ENCODE results near the gene RAB44. TPM values are rescaled to one million over a fixed set of nuclear protein-coding genes. Genes with fewer than 3 reads are reported as not detected.
A peak's percentile ranks its signal among the peaks of the same experiment; 100 is the strongest.

Gene RAB44
- total RNA-seq, 4 donors from 2014 or later: 0.14 to 1.1 (median 0.46) TPM

GRCh38 chr6:36678488-36679042, 19.1 kb upstream of the RAB44 start, which contains the start of gene CDKN1A:
CDKN1A (plus strand) TSS chr6:36678714; CDS start chr6:36684102, 5,388 bp downstream.
- Histone ChIP-seq H3K9me3 (no peaks in the 10 kb centered on the region), H3K27ac (peak within 1 kb of the TSS; percentile 96 to 98 (median 97)), H3K4me1 (peaks cover 22 to 52% (median 46%) of the 10 kb centered on the region in 4 donors), H3K27me3 (no peaks in the 10 kb centered on the region), H3K4me3 (peak within 1 kb of the TSS; percentile 66 to 84 (median 78)), H3K36me3 (no peaks in the 10 kb centered on the region)
- WGBS, 2 donors (ENCODE audit: low coverage in 1 of 2): 1% methylated on average over 38 of the region's 63 CpGs; no CpG with 5 or more reads in 1 of the 2 donors
- intact Hi-C loops (cut with DNase I; ENCODE audit: low total_unique reads) (loop anchor here (10.0 kb wide), 1 partner anchor 254 kb away; no protein-coding TSS in a partner anchor), in situ Hi-C loops (cut with MboI; ENCODE audit: low pct_ligation_motif_present in 1 of 4, low pct_unique_long_range_greater_than_20kb in 1 of 4, low sequenced_read_pairs in 3 of 4) (no loop called here)
- DNase-seq: peak; percentile 96
- peak; percentile 99 for TF ChIP-seq POLR2A (IDR thresholded peaks at IDR 0.05)
- TF ChIP-seq EP300 (IDR thresholded peaks at IDR 0.05; ENCODE audit: low read depth): peak; percentile 61
- TF ChIP-seq CTCF (IDR thresholded peaks at IDR 0.05): peak in 1 of 5 experiments; percentile 31
- TF ChIP-seq POLR2AphosphoS5 (IDR thresholded peaks at IDR 0.05): peak; percentile 98 to 99 (median 99)

GRCh38 chr6:36679043-36679833, 18.4 kb upstream of the RAB44 start:
- Histone ChIP-seq H3K9me3 (no peaks in the 10 kb centered on the region), H3K36me3 (peaks cover 0 to 4% (median 3%) of the 10 kb centered on the region in 4 donors), H3K27me3 (no peaks in the 10 kb centered on the region), H3K4me3 (peak overlapping the region; percentile 66 to 84 (median 78)), H3K27ac (peak overlapping the region; percentile 96 to 98 (median 97)), H3K4me1 (peaks cover 22 to 53% (median 46%) of the 10 kb centered on the region in 4 donors)
- WGBS, 2 donors (ENCODE audit: low coverage in 1 of 2): 1% methylated on average over 30 of the region's 61 CpGs; no CpG with 5 or more reads in 1 of the 2 donors
- DNase-seq: peak; percentile 69
- peak in 2 of 3 donors; percentile 74 to 76 for TF ChIP-seq POLR2AphosphoS5 (IDR thresholded peaks at IDR 0.05)
- peak; percentile 96 for TF ChIP-seq EP300 (IDR thresholded peaks at IDR 0.05; ENCODE audit: low read depth)
- TF ChIP-seq CTCF (IDR thresholded peaks at IDR 0.05): peak in 1 of 5 experiments; percentile 9
- no peak for TF ChIP-seq POLR2A (IDR thresholded peaks at IDR 0.05)
- in situ Hi-C loops (cut with MboI; ENCODE audit: low pct_ligation_motif_present in 1 of 4, low pct_unique_long_range_greater_than_20kb in 1 of 4, low sequenced_read_pairs in 3 of 4) (no loop called here), intact Hi-C loops (cut with DNase I; ENCODE audit: low total_unique reads) (loop anchor here (10.0 kb wide), 1 partner anchor 254 kb away; no protein-coding TSS in a partner anchor)

GRCh38 chr6:36682328-36683144, 15.1 kb upstream of the RAB44 start:
- H3K4me1 ChIP-seq: peaks cover 17 to 44% (median 33%) of the 10 kb centered on the region in 4 donors
- DNase-seq: peak; percentile 85
- intact Hi-C loops (cut with DNase I; ENCODE audit: low total_unique reads): loop anchor here (5.0 to 10.0 kb wide), 2 partner anchors 60 to 72 kb away; no protein-coding TSS in a partner anchor

More at GRCh38 chr6:36682328-36683144, 15.1 kb upstream of the RAB44 start:
- Histone ChIP-seq H3K36me3 (peaks cover 0 to 33% (median 17%) of the 10 kb centered on the region in 4 donors), H3K9me3 (no peaks in the 10 kb centered on the region), H3K27ac (peak overlapping the region; percentile 52 to 76 (median 58)), H3K27me3 (no peaks in the 10 kb centered on the region), H3K4me3 (peak overlapping the region in 1 of 4 donors; percentile 1)
- in situ Hi-C loops (cut with MboI; ENCODE audit: low pct_ligation_motif_present in 1 of 4, low pct_unique_long_range_greater_than_20kb in 1 of 4, low sequenced_read_pairs in 3 of 4): loop anchor here in 3 of 4 donors (5.0 kb wide), 1 partner anchor 60 kb away; no protein-coding TSS in a partner anchor
- TF ChIP-seq CTCF (IDR thresholded peaks at IDR 0.05) (no peak), POLR2AphosphoS5 (IDR thresholded peaks at IDR 0.05) (peak in 1 of 3 donors; percentile 69), POLR2A (IDR thresholded peaks at IDR 0.05) (peak; percentile 4)
- WGBS, 2 donors (ENCODE audit: low coverage in 1 of 2): 30% methylated on average over 11 of the region's 11 CpGs; no CpG with 5 or more reads in 1 of the 2 donors
